GM11168 (cell line): ENCODE results near the gene ZSCAN4.

Experiments used
- in situ Hi-C: fragments of 300-500 bp; cut with MboI; formaldehyde crosslinking; loops from one replicate; pipeline ENCODE4 v1.12.0; 2022; ENCODE audit warnings: low sequenced_read_pairs; ENCODE audit not compliant: unreplicated experiment

ZSCAN4 gene

GRCh38 chr19:57675881-57676280 lies 7.1 kb downstream of the ZSCAN4 start:
- in situ Hi-C loops: no loop called here

- in situ Hi-C loops: no loop called here
These were observed 13.6 kb downstream of the ZSCAN4 start for GRCh38 chr19:57682226-57682766.

- in situ Hi-C loops: no loop called here
These were observed 18.0 kb downstream of the ZSCAN4 start for GRCh38 chr19:57686727-57687126.

GRCh38 chr19:57687363-57688010 lies 18.8 kb downstream of the ZSCAN4 start:
- in situ Hi-C loops: no loop called here

GRCh38 chr19:57688011-57688763 lies 19.5 kb downstream of the ZSCAN4 start:
- in situ Hi-C loops: no loop called here

GRCh38 chr19:57689750-57690149 lies 21.0 kb downstream of the ZSCAN4 start:
- in situ Hi-C loops: no loop called here

GRCh38 chr19:57701625-57702024 lies 32.9 kb downstream of the ZSCAN4 start:
- in situ Hi-C loops: no loop called here

GRCh38 chr19:57706346-57706745 lies 37.6 kb downstream of the ZSCAN4 start:
- in situ Hi-C loops: no loop called here

GRCh38 chr19:57708641-57709361 lies 40.1 kb downstream of the ZSCAN4 start, which contains the start of gene ZNF154:
Gene ZNF154, minus strand, starts transcription at chr19:57709204. Its CDS starts 233 bp downstream, at chr19:57708971.
- in situ Hi-C loops: no loop called here

- in situ Hi-C loops: no loop called here
These were observed 40.9 kb downstream of the ZSCAN4 start for GRCh38 chr19:57709616-57710015.

GRCh38 chr19:57712222-57712621 lies 43.5 kb downstream of the ZSCAN4 start:
- in situ Hi-C loops: no loop called here

- in situ Hi-C loops: no loop called here
These were observed 50.7 kb downstream of the ZSCAN4 start for GRCh38 chr19:57719424-57719823.

- in situ Hi-C loops: no loop called here
These were observed 51.3 kb downstream of the ZSCAN4 start for GRCh38 chr19:57719901-57720519.

- in situ Hi-C loops: no loop called here
These were observed 52.1 kb downstream of the ZSCAN4 start for GRCh38 chr19:57720878-57721277.
